Thoracic aorta (tissue), 2 donors: Measurements from ENCODE around the gene COMP. TPM values are rescaled to one million over a fixed set of nuclear protein-coding genes. Genes with fewer than 3 reads are reported as not detected.

ENCODE experiments used
- ATAC-seq: fragments of 150-250 bp; one replicate; pipeline ENCODE4 v1.8.0; 2017; ENCODE audit warnings: low read depth; ENCODE audit not compliant: insufficient number of reproducible peaks, low FRiP score
- DNase-seq: peaks from one replicate; pipeline ENCODE4 v3.0.0-alpha.2; 2020; ENCODE audit warnings: low spot score
- H3K27ac ChIP-seq, 2 donors: fragments of 200-600 bp; sonication (generic); 1 replicate in 1 of 2; 2 replicates in 1 of 2; pipeline ENCODE4 v1.5.1; 2016; ENCODE audit warnings: mild to moderate bottlenecking in 2 of 2, moderate library complexity in 2 of 2
- H3K27me3 ChIP-seq: fragments of 200-600 bp; sonication (generic); replicated peaks from 2 replicates; pipeline ENCODE4 v1.6.0; 2016; ENCODE audit warnings: mild to moderate bottlenecking; ENCODE audit not compliant: insufficient read depth
- H3K36me3 ChIP-seq: fragments of 200-600 bp; sonication (generic); one replicate; pipeline ENCODE4 v1.5.1; 2016
- H3K4me1 ChIP-seq, 2 donors: fragments of 200-600 bp; sonication (generic); 1 replicate in 1 of 2; 2 replicates in 1 of 2; pipeline versions ENCODE4 v1.5.1 to v1.6.0; 2016; ENCODE audit warnings: low read depth in 2 of 2, mild to moderate bottlenecking in 1 of 2; ENCODE audit not compliant: control insufficient read depth in 1 of 2
- H3K4me3 ChIP-seq: fragments of 200-600 bp; sonication (generic); 2 replicates; pipeline ENCODE4 v1.5.1; 2016; ENCODE audit warnings: mild to moderate bottlenecking
- H3K9me3 ChIP-seq: fragments of 200-600 bp; sonication (generic); 2 replicates; pipeline ENCODE4 v1.5.1; 2016
- total RNA-seq, 2 donors: library from RNA; depleted of rRNA; stranded (reverse); fragments of >200 nt; gene quantifications; one replicate each; pipeline versions ENCODE4 v1.1.0 to v1.2.3, GENCODE V29; 2016
- TF ChIP-seq, protein P1 (sequence below): fragments of 200-600 bp; sonication (generic); IDR thresholded peaks from one replicate; pipeline ENCODE4 v1.5.1; 2019; ENCODE audit warnings: antibody characterized with exemption

The COMP gene
- total RNA-seq, 2 donors from 2014 or later, result 16.9 to 29.8 TPM

- H3K9me3 ChIP-seq, result no peaks in the 10 kb centered on the region
- peaks cover 2 to 3% of the 10 kb centered on the region in 2 donors for H3K4me1 ChIP-seq
- ATAC-seq (no peak), DNase-seq (no peak)
- no peak overlapping the region for H3K4me3 ChIP-seq
- TF ChIP-seq, protein P1, sequence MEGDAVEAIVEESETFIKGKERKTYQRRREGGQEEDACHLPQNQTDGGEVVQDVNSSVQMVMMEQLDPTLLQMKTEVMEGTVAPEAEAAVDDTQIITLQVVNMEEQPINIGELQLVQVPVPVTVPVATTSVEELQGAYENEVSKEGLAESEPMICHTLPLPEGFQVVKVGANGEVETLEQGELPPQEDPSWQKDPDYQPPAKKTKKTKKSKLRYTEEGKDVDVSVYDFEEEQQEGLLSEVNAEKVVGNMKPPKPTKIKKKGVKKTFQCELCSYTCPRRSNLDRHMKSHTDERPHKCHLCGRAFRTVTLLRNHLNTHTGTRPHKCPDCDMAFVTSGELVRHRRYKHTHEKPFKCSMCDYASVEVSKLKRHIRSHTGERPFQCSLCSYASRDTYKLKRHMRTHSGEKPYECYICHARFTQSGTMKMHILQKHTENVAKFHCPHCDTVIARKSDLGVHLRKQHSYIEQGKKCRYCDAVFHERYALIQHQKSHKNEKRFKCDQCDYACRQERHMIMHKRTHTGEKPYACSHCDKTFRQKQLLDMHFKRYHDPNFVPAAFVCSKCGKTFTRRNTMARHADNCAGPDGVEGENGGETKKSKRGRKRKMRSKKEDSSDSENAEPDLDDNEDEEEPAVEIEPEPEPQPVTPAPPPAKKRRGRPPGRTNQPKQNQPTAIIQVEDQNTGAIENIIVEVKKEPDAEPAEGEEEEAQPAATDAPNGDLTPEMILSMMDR, result no peak
- H3K27me3 ChIP-seq, result peaks cover 2% of the 10 kb centered on the region
- no peak overlapping the region for H3K27ac ChIP-seq
- H3K36me3 ChIP-seq, result no peaks in the 10 kb centered on the region
Measured at GRCh38 chr19:18781885-18782527, 9.1 kb downstream of the COMP start.

- ATAC-seq (no peak), DNase-seq (no peak)
- Histone ChIP-seq H3K4me1 (peaks cover 0 to 3% of the 10 kb centered on the region in 2 donors), H3K36me3 (no peaks in the 10 kb centered on the region), H3K4me3 (no peak overlapping the region), H3K27me3 (no peaks in the 10 kb centered on the region), H3K9me3 (no peaks in the 10 kb centered on the region), H3K27ac (no peak overlapping the region)
- TF ChIP-seq, protein P1, result no peak
Measured at GRCh38 chr19:18781047-18781600, 10.0 kb downstream of the COMP start.

DNA sequence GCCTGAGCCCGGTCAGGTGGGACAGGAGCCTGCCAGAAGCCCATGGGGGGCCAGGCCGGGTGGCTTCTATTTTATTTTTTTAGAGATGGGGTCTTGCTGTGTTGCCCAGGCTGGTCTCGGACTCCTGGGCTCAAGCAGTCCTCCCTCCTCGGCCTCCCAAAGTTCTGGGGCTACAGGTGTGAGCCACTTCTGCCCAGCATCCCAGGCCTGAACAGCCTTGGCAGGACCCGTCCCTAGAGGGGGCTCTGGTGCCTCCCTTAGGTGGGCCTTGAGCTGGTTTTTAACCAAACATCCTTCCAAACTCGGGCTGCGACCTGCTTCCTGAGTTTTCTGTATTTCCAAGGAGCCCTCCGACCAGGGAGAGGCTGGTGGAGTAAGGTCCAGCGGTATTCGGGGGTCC, 10.5 kb downstream of the COMP start:
- no peaks in the 10 kb centered on the region for H3K36me3 ChIP-seq
- no peak overlapping the region for H3K27ac ChIP-seq
- no peak overlapping the region for H3K4me3 ChIP-seq
- H3K4me1 ChIP-seq, result peaks cover 0 to 3% of the 10 kb centered on the region in 2 donors
- no peak for DNase-seq
- no peaks in the 10 kb centered on the region for H3K27me3 ChIP-seq
- ATAC-seq, result no peak
- TF ChIP-seq, protein P1, result no peak
- H3K9me3 ChIP-seq, result no peaks in the 10 kb centered on the region

DNA sequence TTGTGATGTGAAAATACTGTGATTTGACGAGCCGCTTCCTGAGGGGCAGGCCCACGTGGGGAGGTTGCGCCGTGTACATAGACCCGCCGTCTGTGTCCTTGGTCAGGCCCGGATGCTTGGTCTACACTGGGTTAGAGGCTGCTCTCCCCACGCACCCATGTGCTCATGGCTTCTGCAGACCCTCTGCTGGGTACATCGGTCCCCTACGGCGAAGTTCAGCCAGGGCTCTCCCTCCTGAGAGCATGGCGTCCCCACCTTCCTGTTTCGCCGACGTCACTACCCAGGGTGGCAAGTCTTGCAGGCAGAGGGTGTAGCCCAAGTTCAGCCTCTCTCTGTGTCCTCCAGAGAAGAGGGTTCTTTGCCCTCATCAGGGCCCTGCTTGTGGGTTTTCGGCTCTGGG, 11.0 kb downstream of the COMP start:
- no peaks in the 10 kb centered on the region for H3K9me3 ChIP-seq
- TF ChIP-seq, protein P1, result no peak

DNA sequence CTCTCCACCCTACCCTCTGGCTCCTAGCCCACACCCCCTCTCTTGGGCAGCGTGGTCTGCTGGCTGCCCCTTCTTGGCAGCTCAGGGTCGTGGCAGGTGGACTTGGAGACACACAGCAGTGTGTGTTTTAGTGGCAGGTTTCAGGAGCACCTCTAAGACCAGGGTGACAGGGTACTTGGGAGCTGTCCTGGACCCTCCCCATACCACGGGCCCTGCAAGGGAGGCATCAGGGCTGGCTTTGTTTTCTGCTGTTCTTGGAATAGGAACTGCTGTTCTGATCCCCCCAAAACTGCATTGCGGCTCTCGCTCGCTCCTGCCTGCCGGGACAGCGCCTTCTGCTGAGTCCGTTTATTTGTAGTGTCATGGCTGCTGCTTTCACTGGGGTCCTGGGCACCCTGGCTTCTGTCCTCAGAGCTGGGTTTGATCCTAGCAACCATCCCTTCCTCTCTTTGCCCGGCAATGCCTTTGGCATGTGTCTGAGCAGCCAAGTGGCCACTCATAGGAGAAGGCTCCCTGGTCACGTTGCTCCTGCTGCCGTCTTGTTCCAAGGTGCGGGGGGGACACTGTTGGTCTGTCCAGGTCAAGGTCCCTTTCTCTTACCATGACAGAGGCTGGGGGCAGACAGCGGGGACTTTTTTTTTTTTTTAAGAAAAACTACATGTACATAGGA, 12.1 kb downstream of the COMP start:
- DNase-seq, result no peak
- TF ChIP-seq, protein P1, result no peak
- H3K27me3 ChIP-seq, result no peaks in the 10 kb centered on the region

More for the DNA sequence above, 11.0 kb downstream of the COMP start:
- ATAC-seq (no peak), DNase-seq (no peak)
- no peaks in the 10 kb centered on the region for H3K4me1 ChIP-seq
- H3K27me3 ChIP-seq, result no peaks in the 10 kb centered on the region
- H3K4me3 ChIP-seq, result no peak overlapping the region
- no peaks in the 10 kb centered on the region for H3K36me3 ChIP-seq
- H3K27ac ChIP-seq, result no peak overlapping the region

More for the DNA sequence above, 12.1 kb downstream of the COMP start:
- Histone ChIP-seq H3K4me3 (no peak overlapping the region), H3K4me1 (no peaks in the 10 kb centered on the region), H3K9me3 (no peaks in the 10 kb centered on the region), H3K27ac (no peak overlapping the region), H3K36me3 (no peaks in the 10 kb centered on the region)
- ATAC-seq, result no peak
